ENCODE measurements around the gene PDE8A. TPM values are rescaled to one million over a fixed set of nuclear protein-coding genes. Genes with fewer than 3 reads are reported as not detected.

Gene PDE8A
- total RNA-seq, 1 donor = 16.8 TPM

- no peak for TF ChIP-seq CTCF (IDR thresholded peaks at IDR 0.05; ENCODE audit: insufficient read depth, low read depth, low read length)
- DNase-seq (ENCODE audit: low read depth) = no peak
These were observed 152.1 kb downstream of the PDE8A start for GRCh38 chr15:85133709-85134108.

GRCh38 chr15:85137489-85138168 lies 156.0 kb downstream of the PDE8A start:
- DNase-seq (ENCODE audit: low read depth) = peak; percentile 20
- H3K4me3 ChIP-seq (ENCODE audit: low read depth, low read length) = no peak overlapping the region
- TF ChIP-seq CTCF (IDR thresholded peaks at IDR 0.05; ENCODE audit: insufficient read depth, low read depth, low read length) = no peak

More at GRCh38 chr15:85133709-85134108, 152.1 kb downstream of the PDE8A start:
- no peak overlapping the region for H3K4me3 ChIP-seq (ENCODE audit: low read depth, low read length)

GRCh38 chr15:85139391-85139790 lies 157.7 kb downstream of the PDE8A start:
- no peak overlapping the region for H3K4me3 ChIP-seq (ENCODE audit: low read depth, low read length)
- no peak for TF ChIP-seq CTCF (IDR thresholded peaks at IDR 0.05; ENCODE audit: insufficient read depth, low read depth, low read length)
- DNase-seq (ENCODE audit: low read depth) = no peak

- no peak overlapping the region for H3K4me3 ChIP-seq (ENCODE audit: low read depth, low read length)
- no peak for DNase-seq (ENCODE audit: low read depth)
- no peak for TF ChIP-seq CTCF (IDR thresholded peaks at IDR 0.05; ENCODE audit: insufficient read depth, low read depth, low read length)
These were observed 160.1 kb downstream of the PDE8A start for GRCh38 chr15:85141726-85142125.

- no peak overlapping the region for H3K4me3 ChIP-seq (ENCODE audit: low read depth, low read length)
- TF ChIP-seq CTCF (IDR thresholded peaks at IDR 0.05; ENCODE audit: insufficient read depth, low read depth, low read length) = no peak
- DNase-seq (ENCODE audit: low read depth) = peak; percentile 16
These were observed 160.7 kb downstream of the PDE8A start for GRCh38 chr15:85142312-85142711.

- DNase-seq (ENCODE audit: low read depth) = no peak
- no peak for TF ChIP-seq CTCF (IDR thresholded peaks at IDR 0.05; ENCODE audit: insufficient read depth, low read depth, low read length)
- H3K4me3 ChIP-seq (ENCODE audit: low read depth, low read length) = no peak overlapping the region
These were observed 167.9 kb downstream of the PDE8A start for GRCh38 chr15:85149465-85150129.

Data from fibroblast of villous mesenchyme (primary cell).